Endothelial cell (in vitro differentiated cells): Measurements from ENCODE around the gene PARD3B. TPM values are rescaled to one million over a fixed set of nuclear protein-coding genes. Genes with fewer than 3 reads are reported as not detected.

ENCODE experiments used
- DNase-seq: peaks from one replicate; pipeline ENCODE4 v3.0.0; 2021; ENCODE audit warnings: low spot score
- H3K27ac Mint-ChIP-seq: one replicate; pipeline ENCODE4 v1.8.0; 2021; ENCODE audit warnings: mixed read lengths, inconsistent platforms; ENCODE audit not compliant: unreplicated experiment
- H3K27me3 Mint-ChIP-seq: one replicate; pipeline ENCODE4 v1.8.0; 2021; ENCODE audit warnings: mild to moderate bottlenecking, moderate library complexity, mixed read lengths, inconsistent platforms; ENCODE audit not compliant: unreplicated experiment
- H3K36me3 Mint-ChIP-seq: one replicate; pipeline ENCODE4 v1.8.0; 2021; ENCODE audit warnings: mild to moderate bottlenecking, low read depth, mixed read lengths, inconsistent platforms; ENCODE audit not compliant: unreplicated experiment
- H3K4me1 Mint-ChIP-seq: one replicate; pipeline ENCODE4 v1.8.0; 2021; ENCODE audit warnings: mild to moderate bottlenecking, mixed read lengths, inconsistent platforms; ENCODE audit not compliant: unreplicated experiment
- H3K4me3 Mint-ChIP-seq: one replicate; pipeline ENCODE4 v1.8.0; 2021; ENCODE audit warnings: mild to moderate bottlenecking, mixed read lengths, inconsistent platforms; ENCODE audit not compliant: unreplicated experiment
- H3K9me3 Mint-ChIP-seq: one replicate; pipeline ENCODE4 v1.8.0; 2021; ENCODE audit warnings: mixed read lengths, inconsistent platforms; ENCODE audit not compliant: unreplicated experiment
- total RNA-seq: library from RNA; stranded (reverse); fragmentation: NEBNext Ultra II Directional; extraction: Animal tissue kit (Norgen Biotek cat#: 25700); gene quantifications from one replicate; pipeline ENCODE4 v1.2.1, GENCODE V29; 2021; ENCODE audit not compliant: unreplicated experiment
- TF ChIP-seq, protein P1 (sequence below): fragments of 200-600 bp; sonication (generic); IDR thresholded peaks from one replicate; pipeline ENCODE4 v1.5.0; 2021; ENCODE audit warnings: antibody characterized with exemption; ENCODE audit not compliant: unreplicated experiment

The PARD3B gene
- total RNA-seq, 1 donor from 2014 or later = 17.4 TPM

DNA sequence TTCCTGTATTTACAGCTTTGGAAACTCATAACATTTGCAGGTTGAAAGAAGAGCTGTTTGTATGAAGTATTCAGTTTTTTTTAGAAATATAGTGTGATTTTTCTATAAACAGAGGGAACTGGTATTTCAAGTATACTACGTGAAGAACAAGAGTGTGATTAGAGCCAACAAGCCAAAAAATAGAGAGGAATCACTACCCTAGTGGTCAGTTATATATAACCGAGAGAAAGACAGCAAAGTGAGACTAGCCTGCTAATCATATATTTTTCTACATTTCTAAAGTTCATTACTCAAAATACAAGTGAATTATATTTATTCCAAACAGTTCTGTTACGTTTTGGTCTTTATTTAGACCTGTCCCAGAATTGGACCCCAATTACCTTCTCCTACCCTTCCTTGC lies 692.2 kb downstream of the PARD3B start:
- no peak overlapping the region for H3K27ac Mint-ChIP-seq
- H3K9me3 Mint-ChIP-seq = no peaks in the 10 kb centered on the region

DNA sequence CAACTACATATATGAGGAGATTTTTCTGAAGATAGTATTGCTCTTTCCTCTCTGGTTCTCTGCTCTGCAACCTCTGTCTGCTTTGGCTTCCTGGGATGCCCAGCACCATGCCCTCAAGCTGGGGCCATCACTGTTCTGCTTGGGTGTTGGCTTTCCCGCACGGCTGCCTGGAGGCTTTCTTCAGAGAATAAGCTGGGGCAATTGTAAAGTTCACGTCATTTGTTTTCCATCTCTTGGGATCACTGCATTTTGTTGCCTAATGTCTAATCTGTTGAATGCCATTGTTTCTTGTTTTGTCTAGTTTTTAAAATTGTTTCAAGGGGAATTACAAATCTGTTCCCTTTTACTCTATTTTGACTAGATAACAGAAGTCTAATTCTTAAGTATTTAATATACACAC lies 699.7 kb downstream of the PARD3B start:
- no peaks in the 10 kb centered on the region for H3K4me1 Mint-ChIP-seq
- DNase-seq = no peak
- H3K27me3 Mint-ChIP-seq = no peaks in the 10 kb centered on the region
- no peaks in the 10 kb centered on the region for H3K9me3 Mint-ChIP-seq
- H3K36me3 Mint-ChIP-seq = no peaks in the 10 kb centered on the region
- no peak overlapping the region for H3K27ac Mint-ChIP-seq
- H3K4me3 Mint-ChIP-seq = no peak overlapping the region
- TF ChIP-seq, protein P1, sequence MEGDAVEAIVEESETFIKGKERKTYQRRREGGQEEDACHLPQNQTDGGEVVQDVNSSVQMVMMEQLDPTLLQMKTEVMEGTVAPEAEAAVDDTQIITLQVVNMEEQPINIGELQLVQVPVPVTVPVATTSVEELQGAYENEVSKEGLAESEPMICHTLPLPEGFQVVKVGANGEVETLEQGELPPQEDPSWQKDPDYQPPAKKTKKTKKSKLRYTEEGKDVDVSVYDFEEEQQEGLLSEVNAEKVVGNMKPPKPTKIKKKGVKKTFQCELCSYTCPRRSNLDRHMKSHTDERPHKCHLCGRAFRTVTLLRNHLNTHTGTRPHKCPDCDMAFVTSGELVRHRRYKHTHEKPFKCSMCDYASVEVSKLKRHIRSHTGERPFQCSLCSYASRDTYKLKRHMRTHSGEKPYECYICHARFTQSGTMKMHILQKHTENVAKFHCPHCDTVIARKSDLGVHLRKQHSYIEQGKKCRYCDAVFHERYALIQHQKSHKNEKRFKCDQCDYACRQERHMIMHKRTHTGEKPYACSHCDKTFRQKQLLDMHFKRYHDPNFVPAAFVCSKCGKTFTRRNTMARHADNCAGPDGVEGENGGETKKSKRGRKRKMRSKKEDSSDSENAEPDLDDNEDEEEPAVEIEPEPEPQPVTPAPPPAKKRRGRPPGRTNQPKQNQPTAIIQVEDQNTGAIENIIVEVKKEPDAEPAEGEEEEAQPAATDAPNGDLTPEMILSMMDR = no peak

More for the DNA sequence above, 692.2 kb downstream of the PARD3B start:
- H3K4me3 Mint-ChIP-seq = no peak overlapping the region
- H3K36me3 Mint-ChIP-seq = no peaks in the 10 kb centered on the region
- H3K4me1 Mint-ChIP-seq = peaks cover 4% of the 10 kb centered on the region
- DNase-seq = no peak
- no peaks in the 10 kb centered on the region for H3K27me3 Mint-ChIP-seq
- TF ChIP-seq, protein P1 = peak; percentile 25

DNA sequence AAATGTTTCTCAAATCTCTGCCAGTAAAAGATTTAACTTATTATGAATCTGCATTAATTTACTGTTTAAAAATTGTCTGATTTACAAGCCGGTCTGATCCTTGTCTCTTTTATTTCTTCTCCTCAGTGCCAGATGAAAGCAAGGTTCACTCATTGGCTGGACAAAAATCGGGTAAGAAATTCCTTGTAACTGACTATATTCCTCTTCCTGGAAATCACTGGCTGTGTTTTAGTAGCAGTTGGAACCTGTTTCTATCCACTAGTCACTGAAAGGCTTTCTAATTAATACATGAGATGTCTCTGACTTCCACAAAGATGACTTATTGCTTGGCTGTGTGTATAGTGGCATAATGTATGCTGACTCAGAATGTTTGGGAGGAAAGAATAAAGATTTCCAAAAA lies 700.4 kb downstream of the PARD3B start:
- Mint-ChIP-seq H3K36me3 (no peaks in the 10 kb centered on the region), H3K9me3 (no peaks in the 10 kb centered on the region), H3K27me3 (no peaks in the 10 kb centered on the region), H3K27ac (no peak overlapping the region), H3K4me1 (no peaks in the 10 kb centered on the region), H3K4me3 (no peak overlapping the region)
- no peak for DNase-seq
- TF ChIP-seq, protein P1 = no peak

DNA sequence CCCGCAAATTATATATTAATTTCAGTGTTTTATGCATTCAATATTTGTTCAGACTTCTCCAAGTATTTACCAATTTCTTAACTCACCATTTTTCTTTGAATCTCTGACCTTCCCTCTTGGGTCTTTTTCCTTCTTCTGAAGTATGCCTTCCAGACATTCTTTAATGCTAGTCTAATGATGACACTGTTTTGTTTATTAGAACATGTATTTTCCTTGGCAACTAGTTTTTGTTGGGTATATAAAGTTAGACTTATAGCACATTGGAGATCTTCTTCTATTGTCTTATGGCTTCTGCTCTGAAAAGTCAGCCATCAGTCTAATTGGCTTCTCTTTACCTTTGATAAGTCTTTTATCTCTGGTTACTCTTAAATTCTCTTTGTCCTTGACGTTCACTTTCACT lies 713.8 kb downstream of the PARD3B start:
- peaks cover 1% of the 10 kb centered on the region for H3K27me3 Mint-ChIP-seq
- TF ChIP-seq, protein P1 = no peak
- DNase-seq = no peak
- H3K9me3 Mint-ChIP-seq = no peaks in the 10 kb centered on the region
- no peak overlapping the region for H3K4me3 Mint-ChIP-seq
- H3K36me3 Mint-ChIP-seq = peaks cover 7% of the 10 kb centered on the region
- no peak overlapping the region for H3K27ac Mint-ChIP-seq
- peaks cover 9% of the 10 kb centered on the region for H3K4me1 Mint-ChIP-seq

DNA sequence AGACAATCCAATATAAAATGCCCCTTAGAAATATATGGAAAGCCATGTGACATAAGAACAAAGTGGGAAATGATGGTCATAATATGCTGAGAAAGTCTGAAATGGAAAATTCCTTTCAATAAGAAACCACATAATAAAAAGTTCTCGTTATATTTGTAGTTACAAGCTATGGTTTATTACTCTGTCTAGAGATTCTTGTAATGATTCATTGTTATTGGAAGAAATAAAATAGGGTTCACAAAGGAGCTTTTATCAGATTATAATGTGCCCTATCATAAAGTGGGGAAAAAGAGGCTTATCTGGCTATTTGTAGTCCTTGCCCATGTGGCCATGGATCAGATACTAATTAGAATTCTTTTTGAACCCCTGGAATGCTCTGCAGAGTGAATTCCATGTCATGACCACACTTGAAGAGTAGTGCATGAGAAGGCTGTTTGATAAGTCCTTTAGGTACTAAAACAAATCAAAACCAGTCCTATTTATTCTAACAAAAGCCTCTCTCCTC lies 716.3 kb downstream of the PARD3B start:
- Mint-ChIP-seq H3K9me3 (no peaks in the 10 kb centered on the region), H3K4me3 (no peak overlapping the region), H3K27me3 (no peaks in the 10 kb centered on the region), H3K27ac (no peak overlapping the region), H3K4me1 (peaks cover 9% of the 10 kb centered on the region), H3K36me3 (no peaks in the 10 kb centered on the region)
- no peak for DNase-seq
- TF ChIP-seq, protein P1 = no peak
